ENCODE measurements around the gene CFAP119.

Gene CFAP119

DNA sequence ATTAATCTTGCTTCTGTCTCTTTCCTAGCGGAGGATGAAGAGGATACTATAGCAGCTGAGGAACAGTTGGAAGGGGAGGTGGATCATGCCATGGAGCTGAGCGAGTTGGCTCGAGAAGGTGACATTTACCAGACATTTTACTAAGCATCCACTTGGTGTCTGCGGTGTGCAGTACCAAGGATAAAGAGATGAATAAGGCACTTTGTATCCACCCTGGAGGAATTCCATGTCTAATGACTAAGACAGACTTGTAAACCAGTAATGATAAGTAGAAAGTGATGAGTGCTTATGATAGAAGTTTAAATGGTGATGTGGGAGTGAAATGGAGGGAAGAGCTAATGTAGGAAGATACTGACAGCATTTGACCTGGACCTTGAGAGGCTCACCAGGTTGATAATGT, 50.9 kb downstream of the CFAP119 start:
- no peak for ATAC-seq

More for the DNA sequence above, 50.9 kb downstream of the CFAP119 start:
- no peak for DNase-seq
